SK-MEL-5 (cell line): ENCODE measurements around the gene P2RX7. TPM values are rescaled to one million over a fixed set of nuclear protein-coding genes. Genes with fewer than 3 reads are reported as not detected.
"Not testable (repeated sequence)": the region's sequence is repeated elsewhere in the genome, so short reads cannot be mapped to it uniquely, and the experiment has no call there.

Experiments used
- DNase-seq: peaks from one replicate; pipeline ENCODE4 v3.0.0-alpha.2; 2016; ENCODE audit warnings: low read depth, low spot score
- in situ Hi-C: cut with HindIII; loops from 2 replicates; pipeline ENCODE4 v1.10.0; 2016; ENCODE audit warnings: low sequenced_read_pairs, high pct_unique_total_duplicates, low pct_unique_long_range_greater_than_20kb
- total RNA-seq: library from RNA; depleted of rRNA; stranded (reverse); fragments of >200 nt; shearing (Covaris generic); gene quantifications from 2 replicates; pipeline ENCODE4 v1.2.3, GENCODE V29; 2014

Gene P2RX7
- total RNA-seq, 1 experiment from 2014 or later = 41.5 TPM

DNA sequence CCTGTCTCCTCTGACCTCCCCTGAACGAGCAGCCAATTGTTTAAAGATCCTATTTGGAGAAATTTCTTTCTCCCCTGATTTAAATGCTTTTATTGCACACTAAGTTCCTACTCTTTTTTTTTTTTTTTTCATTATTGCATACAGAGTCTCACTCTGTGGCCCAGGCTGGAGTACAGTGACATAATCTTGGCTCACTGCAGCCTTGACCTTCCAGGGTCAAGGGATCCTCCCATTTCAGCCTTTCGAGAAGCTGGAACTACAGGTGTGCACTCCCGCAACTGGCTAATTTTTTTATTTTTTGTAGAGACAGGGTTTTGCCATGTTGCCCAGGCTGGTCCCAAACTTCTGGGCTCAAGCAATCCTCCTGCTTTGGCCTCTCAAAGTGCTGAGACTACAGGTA lies 5.2 kb upstream of the P2RX7 start:
- in situ Hi-C loops = no loop called here
- DNase-seq = no peak

DNA sequence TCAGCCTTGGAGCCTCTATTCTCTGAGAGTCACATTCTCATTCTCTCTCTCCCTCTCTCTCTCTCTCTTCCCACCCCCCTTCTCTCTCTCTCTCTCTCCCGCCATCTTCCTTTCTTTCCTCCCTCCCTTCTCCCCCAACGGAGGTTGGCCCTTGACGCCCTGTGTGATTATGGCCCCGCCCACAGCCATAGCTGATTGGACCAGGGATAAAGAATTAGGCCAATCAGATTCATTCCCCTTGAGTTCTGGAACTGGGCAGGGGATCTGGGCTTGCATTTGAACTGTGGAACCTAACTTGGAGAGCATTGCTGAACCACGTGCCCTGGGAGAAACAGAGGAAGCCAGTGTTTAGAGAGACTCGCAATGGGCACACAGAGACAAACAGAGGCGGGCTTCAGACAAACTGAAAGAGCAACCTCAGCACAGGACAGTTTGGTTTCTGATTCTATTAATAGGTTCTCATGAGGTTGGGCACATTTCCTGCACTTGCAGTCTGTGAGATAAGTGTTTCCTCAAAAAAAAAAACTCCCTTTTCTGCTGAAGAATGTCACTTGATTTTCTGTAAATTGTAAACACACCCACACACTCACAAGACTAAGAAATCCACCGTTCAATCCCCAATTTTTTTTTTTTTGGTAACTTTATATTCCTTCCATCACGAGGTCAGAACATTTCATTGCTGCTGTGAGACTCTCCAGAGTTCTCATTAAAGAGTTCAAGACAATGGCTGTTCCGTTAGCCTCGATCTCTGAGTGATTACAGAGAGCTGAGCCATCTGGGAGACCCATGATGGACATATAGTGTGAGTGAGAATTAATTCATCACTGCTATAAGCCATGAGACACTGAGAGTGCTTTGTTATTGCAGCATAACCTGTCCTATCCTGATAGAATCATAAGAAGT lies 3.5 kb upstream of the P2RX7 start:
- DNase-seq = peak; percentile 100
- in situ Hi-C loops = no loop called here

DNA sequence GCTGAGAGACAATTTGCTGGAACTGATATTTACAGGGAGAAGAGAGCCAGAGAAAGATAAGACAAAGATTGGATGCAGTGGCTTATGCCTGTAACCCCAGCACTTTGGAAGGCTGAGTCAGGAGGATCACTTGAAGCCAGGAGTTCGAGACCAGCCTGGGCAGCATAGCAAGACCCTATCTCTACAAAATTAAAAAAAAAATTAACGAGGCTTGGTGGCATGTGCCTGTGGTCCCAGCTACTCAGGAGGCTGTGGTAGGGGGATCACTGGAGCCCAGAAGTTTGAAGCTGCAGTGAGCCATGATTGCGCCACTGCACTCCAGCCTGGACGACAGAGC lies 2.9 kb upstream of the P2RX7 start:
- DNase-seq = no peak
- in situ Hi-C loops = no loop called here

DNA sequence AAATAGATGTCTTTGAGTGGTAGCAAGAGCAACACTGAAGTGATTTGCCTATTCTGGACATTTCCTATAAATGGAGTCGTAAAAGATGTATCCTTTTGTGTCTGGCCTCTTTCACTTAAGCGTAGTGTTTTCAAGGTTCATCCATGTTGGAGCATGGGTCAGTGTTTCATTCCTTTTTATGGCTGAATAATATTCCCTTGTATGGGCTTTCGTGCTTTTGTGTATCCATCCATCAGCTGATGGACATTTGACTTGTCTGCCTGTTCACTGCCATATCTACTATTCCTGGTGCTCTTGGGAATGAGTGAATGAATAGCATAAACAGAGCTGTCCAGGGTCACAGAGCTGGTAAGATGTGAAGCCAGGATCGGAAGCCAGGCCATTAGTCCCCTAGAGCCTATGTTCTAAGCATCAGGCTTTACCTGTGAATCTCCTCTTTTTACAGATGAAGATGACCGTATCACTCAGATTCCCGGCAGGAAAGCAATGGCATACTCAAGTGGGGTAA lies 1.8 kb upstream of the P2RX7 start:
- no peak for DNase-seq
- in situ Hi-C loops = no loop called here

DNA sequence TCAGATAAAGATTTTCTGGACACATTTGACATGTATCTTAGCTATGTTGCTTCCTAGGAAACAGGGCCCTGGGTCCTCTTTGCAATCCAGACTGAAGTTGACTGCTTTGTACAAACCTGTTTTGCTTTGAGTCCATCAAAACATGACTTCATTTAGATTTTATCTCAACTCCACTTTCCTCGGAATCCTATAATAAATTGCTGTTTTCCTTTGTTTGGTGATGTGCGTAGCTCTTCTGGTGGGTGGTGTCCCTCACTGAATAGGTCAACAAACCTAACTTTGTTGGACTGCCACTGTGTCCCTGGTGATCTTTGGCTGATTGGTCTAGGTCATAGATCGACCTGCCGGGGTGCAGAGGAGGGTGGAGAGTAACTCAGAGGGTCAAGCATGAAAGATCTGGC lies 735 bp upstream of the P2RX7 start:
- in situ Hi-C loops = no loop called here
- no peak for DNase-seq

DNA sequence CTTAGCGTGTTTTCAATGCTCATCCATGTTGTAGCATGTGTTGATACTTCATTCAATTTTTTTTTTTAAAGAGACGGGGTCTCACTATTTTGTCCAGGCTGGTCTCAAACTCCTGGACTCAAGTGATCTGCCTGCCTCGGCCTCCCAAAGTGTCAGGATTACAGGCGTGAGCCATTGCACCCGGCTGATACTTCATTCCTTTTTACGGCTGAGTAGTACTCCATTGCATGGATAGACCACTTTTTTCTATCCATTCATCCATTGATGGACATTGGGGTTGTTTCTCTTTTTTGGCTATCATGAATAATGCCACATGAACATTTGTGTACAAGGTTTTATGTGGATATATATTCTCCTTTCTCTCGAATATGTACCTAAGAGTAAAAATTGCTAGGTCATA lies 1.2 kb downstream of the P2RX7 start:
- in situ Hi-C loops = no loop called here
- DNase-seq = no peak

DNA sequence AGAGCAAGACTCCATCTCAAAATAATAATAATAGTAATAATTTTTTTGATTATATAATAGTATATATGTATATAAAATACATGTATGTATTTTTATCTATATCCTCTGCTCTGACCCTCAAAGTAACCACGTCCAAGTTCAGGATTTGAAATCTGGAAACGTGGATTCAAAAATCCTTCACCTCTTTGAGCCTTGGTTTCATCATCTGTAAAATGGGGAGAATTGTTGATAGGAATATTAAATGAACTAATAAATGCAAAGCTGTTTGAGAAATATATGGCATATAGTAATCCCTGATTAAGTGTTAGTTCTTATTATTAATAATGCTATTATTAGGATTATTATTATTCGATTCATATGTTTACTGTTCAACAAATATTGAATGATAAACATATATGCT lies 2.6 kb downstream of the P2RX7 start:
- in situ Hi-C loops = no loop called here

DNA sequence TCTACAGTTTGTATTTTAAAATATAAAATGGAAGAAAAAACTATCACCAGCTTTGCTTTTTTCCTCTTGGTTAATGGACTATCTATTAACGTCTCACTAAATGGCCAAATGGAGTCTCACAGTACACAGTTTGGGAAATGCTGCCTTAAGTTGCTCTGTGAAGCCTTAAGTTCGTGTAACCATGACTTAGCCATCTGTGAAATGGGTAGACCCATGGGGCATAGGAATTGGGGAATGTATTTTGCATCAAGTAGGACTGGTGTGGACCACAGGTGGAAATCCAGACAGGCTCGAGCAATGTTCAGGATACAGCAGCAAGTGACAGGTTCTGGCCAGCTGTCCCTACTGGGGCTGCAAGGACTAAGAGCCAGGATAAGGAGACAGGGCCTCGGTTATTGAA lies 4.8 kb downstream of the P2RX7 start:
- DNase-seq = no peak
- in situ Hi-C loops = no loop called here

More for the DNA sequence above, 2.6 kb downstream of the P2RX7 start:
- no peak for DNase-seq

DNA sequence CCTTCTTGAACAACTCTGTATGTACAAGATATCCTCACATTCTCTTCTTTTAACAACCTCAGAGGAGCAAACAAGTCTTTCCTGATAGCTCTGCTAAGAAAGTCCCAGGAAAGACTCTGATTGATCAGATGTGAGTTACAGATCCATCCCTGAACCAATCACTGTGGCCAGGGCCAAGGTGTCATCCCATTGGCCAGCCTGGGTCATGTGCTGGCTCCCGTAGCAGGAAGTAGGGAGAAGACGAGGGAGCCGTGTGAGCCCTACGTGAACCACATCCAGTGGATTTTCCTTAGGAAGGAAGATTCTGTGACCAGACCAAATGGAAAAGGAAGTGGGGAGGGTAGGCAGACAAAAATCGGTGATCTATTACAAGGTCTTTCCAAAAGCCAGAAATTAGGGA lies 5.6 kb downstream of the P2RX7 start:
- DNase-seq = no peak
- in situ Hi-C loops = no loop called here

DNA sequence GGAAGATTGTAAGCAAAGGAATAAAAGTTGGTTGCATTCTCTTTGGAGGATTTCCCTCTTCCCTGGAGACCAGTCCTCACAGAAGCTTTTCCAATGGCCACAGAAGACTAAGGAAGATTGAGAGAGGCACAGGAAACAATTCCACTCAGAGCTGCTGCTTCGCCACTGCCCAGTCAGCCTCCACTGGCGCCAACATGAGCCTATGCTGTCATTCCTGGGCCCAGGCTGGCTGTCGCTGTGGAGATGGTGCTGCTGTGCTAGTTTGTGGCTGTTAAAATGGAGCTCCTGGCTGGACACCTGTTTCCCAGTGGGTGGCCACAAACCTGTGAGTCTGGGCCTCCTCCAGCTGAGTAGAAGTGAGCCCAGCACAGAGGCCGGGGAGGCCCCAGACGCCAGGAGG lies 6.6 kb downstream of the P2RX7 start:
- in situ Hi-C loops = no loop called here
- no peak for DNase-seq

DNA sequence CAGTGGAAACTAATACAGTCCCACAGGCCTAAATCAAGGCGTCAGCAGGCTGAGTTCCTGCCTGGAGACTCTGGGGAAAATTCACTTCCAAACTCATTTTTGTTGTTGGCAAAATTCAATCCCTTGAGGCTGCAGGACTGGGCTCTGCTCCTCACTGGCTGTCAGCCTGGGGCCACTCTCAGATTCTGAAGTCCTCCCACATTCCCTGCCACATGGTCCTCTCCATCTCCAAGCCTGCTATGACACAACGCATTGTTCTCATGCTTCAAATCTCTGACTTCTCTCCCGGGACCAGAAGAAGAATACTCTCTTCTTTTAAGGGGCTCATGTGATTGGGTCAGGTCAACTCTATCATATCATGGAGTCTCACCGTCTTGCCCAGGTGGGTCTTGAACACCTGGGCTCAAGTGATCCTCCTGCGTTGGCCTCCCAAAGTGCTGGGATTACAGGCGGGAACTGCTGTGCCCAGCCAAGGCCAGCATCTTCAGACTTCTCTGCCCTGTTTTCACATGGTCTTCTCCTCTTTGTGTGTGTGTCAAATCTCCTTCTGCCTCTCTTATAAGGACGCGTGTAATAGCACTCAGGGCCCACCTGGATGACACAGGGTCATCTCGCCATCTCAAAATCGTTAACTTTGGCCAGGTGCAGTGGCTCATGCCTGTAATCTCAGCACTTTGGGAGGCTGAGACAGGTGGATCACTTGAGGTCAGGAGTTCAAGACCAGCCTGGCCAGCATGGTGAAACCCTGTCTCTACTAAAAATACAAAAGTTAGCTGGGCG lies 9.7 kb downstream of the P2RX7 start:
- DNase-seq = no peak
- in situ Hi-C loops = no loop called here

DNA sequence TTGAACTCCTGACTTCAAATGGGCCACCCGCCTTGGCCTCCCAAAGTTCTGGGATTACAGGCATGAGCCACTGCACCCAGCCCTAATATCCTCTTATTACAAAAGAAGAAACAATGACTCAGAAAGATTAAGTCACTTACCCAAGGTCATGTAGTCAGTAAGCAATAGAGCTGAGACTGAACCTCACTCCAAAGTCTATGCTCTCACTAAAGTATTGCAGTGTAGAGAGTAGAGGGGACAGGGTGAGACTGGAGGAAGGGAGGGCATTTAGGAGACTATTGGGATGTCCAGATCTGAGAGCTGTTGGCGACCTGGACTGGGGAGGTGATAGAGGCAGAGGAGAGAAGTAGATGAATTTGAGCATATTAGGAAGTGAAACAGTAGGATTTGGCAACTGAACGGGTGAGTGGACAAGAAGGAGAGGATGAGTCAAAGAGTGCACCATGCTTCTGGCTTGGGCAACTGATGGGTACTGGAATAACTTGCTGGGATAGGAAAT lies 11.8 kb downstream of the P2RX7 start:
- no peak for DNase-seq
- in situ Hi-C loops = no loop called here

DNA sequence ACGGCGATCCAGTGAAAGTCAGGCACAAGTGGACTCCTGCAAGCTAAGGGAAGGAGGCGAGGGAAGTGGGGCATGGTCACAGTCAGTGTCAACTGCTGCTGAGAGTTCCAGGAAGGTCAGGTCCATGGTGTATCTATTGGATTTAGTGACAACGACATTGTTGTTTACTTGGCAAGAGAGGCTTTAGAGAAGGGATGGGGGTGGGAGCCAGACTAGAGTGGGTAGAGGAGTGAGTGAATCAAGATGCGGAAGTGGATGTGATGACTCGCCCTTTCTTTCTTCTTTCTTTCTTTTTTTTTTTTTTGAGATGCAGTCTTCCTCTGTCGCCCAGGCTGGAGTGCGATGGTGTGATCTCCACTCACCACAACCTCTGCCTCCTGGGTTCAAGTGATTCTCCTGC lies 12.5 kb downstream of the P2RX7 start:
- in situ Hi-C loops = no loop called here
- no peak for DNase-seq

DNA sequence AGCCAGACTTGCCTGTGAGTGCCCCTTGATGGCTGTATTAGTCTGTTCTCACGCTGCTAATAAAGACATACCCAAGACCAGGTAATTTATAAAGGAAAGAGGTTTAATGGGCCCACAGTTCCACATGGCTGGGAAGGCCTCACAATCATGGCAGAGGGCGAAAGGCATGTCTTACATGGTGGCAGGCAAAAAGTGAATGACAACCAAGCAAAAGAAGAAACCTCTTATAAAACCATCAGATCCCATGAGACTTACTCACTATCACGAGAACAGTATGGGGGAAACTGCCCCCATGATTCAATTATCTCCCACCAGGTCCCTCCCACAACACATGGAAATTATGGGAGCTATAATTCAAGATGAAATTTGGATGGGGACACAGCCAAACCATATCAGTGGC lies 16.6 kb downstream of the P2RX7 start:
- in situ Hi-C loops, DNase-seq: not testable (repeated sequence)

DNA sequence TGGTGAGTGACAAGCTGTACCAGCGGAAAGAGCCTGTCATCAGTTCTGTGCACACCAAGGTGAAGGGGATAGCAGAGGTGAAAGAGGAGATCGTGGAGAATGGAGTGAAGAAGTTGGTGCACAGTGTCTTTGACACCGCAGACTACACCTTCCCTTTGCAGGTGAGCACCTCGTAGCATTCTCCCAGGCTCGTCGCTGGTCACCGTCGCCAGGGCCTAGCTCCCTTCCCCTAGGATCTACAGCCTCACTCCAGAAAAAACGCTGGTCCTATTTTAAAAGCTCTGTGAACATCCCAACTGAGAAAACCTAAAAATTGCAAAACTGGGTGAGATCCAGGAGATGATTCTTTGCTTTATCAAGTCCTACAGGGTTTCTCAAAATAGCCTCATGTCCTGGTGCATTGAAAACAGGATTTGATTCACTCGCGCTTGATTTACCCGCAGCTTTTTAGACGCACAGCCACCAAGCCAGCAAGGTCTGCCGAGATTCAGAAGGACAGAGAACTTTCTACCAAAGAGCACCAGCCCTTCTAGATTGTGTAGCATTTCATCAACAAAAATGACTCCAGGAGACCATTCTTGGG lies 22.2 kb downstream of the P2RX7 start:
- no peak for DNase-seq
- in situ Hi-C loops = no loop called here

DNA sequence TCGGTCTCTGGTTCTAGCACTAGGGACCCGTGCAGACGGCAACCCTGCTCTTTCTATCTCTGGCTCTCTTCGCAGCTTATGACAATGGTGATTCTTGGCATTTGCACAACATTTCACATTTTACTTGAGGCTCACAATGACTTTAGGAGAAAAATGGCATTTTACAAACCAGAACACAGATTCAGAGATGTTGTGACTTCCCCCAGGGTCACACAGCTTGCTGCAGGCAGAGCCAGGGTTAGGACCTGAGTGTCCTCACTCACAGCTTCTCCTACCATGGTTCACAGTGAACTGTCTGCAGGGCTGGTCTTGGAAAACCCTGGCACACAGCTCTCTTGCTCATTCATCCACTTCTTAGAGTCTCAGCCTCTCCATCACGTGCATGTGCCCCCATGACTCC lies 23.7 kb downstream of the P2RX7 start:
- in situ Hi-C loops = no loop called here

DNA sequence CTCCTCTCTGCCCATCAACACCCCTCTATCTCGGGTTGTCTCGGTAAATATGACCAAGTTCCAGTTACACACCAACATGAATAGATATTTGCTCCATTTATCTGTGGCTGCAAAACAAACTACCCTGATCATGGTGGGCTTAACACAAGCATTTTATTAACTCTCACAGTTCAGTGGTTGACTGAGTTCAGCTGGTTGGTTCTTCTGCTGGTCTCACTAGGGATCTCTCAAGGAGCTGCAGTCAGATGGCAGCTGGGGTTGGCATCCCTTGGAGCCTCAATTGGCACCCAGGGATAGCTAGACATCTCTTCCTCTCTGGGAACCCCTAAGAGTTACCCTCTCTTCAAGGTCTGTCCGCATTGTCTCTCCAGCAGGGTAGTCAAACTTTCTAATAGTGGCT lies 25.4 kb downstream of the P2RX7 start:
- in situ Hi-C loops = no loop called here
- no peak for DNase-seq

More for the DNA sequence above, 23.7 kb downstream of the P2RX7 start:
- DNase-seq = no peak

DNA sequence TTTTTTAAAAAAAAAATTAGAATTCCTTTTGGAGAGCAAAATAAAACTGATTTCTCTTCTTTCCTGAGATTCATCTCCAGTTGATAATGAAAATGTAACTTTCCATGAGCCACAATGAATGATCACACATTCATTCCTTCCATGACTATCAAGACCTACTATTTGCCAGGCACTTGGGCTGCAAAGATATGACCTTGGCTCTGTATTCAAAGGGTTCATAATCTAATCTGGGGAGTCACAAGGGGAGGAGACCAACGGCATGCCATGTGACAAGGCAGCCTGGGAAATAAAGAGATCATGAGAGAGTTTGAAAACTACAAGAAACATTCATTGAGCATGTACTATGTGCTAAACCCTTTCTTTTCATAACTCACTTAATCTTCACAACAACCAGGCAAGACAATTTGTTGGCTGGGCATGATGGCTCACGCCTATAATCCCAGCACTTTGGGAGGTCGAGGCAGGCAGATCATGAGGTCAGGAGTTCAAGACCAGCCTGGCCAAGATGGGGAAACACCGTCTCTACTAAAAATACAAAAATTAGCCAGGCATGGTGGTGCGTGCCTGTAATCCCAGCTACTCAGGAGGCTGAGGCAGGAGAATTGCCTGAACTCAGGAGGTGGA lies 26.2 kb downstream of the P2RX7 start:
- DNase-seq, in situ Hi-C loops: not testable (repeated sequence)
